K562 (cell line): Measurements from ENCODE around the gene TRABD.

Experiments used
- EGR1 ChIP-seq: fragments of 450-650 bp; conservative IDR thresholded peaks from 2 replicates; pipeline ENCODE4 v1.6.1; 2017; ENCODE audit warnings: mild to moderate bottlenecking
- GATA2 ChIP-seq: sonication (generic); formaldehyde crosslinking; IDR thresholded peaks from 2 replicates; pipeline ENCODE4 v1.4.0; 2020; ENCODE audit warnings: mild to moderate bottlenecking, missing genetic modification reagents
- HMG20B ChIP-seq: fragments of 250-450 bp; sonication (Bioruptor Pico); IDR thresholded peaks from 2 replicates; pipeline ENCODE4 v1.5.0; 2021; ENCODE audit warnings: mild to moderate bottlenecking
- MAFG ChIP-seq: fragments of 450-650 bp; conservative IDR thresholded peaks from 2 replicates; pipeline ENCODE4 v1.6.1; 2016; ENCODE audit warnings: missing genetic modification characterization, missing compliant biosample characterization
- MAX ChIP-seq: sonication (generic); formaldehyde crosslinking; IDR thresholded peaks from 2 replicates; pipeline ENCODE4 v1.9.0; 2022; ENCODE audit warnings: mild to moderate bottlenecking, missing genetic modification reagents
- POLR2A ChIP-seq: fragments of 450-650 bp; conservative IDR thresholded peaks from 2 replicates; pipeline ENCODE4 v1.6.1; 2016
- SRF ChIP-seq, 2 experiments: fragments of 250-450, 450-650 bp in 1 of 2; sonication (Bioruptor Pico) in 1 of 2; sonication (generic) in 1 of 2; formaldehyde crosslinking; IDR thresholded peaks; 2 replicates each; pipeline versions ENCODE4 v1.5.0 to v1.5.1; 2020 to 2022; ENCODE audit warnings: mild to moderate bottlenecking in 1 of 2, missing genetic modification reagents in 1 of 2
- TFAM ChIP-seq: fragments of 250-450 bp; sonication (Bioruptor Pico); conservative IDR thresholded peaks from 2 replicates; pipeline ENCODE4 v1.5.0; 2021; ENCODE audit warnings: mild to moderate bottlenecking, moderate library complexity
- XRCC4 ChIP-seq: IDR thresholded peaks from one replicate; pipeline ENCODE4 v1.6.1; 2011; ENCODE audit not compliant: insufficient read depth, insufficient read length; ENCODE audit errors: extremely low read depth
- ZNF324 ChIP-seq: fragments of 250-450 bp; sonication (Bioruptor Pico); IDR thresholded peaks from 2 replicates; pipeline ENCODE4 v1.4.0; 2020; ENCODE audit warnings: mild to moderate bottlenecking
- TF ChIP-seq, protein P1 (sequence below), 3 experiments: IDR thresholded peaks in 2 of 3; conservative IDR thresholded peaks in 1 of 3; 2 replicates each; pipeline ENCODE4 v1.5.1; 2011 to 2012; ENCODE audit warnings: low read length in 3 of 3, mild to moderate bottlenecking in 3 of 3, control low read depth in 2 of 3, improper control_type of control experiment in 1 of 3, inconsistent platforms in 1 of 3, low read depth in 1 of 3, mixed read lengths in 1 of 3, moderate library complexity in 1 of 3; ENCODE audit not compliant: insufficient read depth in 2 of 3
- TF ChIP-seq, protein P2 (sequence below): fragments of 200-800 bp; sonication (Bioruptor generic); IDR thresholded peaks from 2 replicates; pipeline ENCODE4 v1.6.1; 2017; ENCODE audit warnings: missing genetic modification characterization, missing compliant biosample characterization

DNA sequence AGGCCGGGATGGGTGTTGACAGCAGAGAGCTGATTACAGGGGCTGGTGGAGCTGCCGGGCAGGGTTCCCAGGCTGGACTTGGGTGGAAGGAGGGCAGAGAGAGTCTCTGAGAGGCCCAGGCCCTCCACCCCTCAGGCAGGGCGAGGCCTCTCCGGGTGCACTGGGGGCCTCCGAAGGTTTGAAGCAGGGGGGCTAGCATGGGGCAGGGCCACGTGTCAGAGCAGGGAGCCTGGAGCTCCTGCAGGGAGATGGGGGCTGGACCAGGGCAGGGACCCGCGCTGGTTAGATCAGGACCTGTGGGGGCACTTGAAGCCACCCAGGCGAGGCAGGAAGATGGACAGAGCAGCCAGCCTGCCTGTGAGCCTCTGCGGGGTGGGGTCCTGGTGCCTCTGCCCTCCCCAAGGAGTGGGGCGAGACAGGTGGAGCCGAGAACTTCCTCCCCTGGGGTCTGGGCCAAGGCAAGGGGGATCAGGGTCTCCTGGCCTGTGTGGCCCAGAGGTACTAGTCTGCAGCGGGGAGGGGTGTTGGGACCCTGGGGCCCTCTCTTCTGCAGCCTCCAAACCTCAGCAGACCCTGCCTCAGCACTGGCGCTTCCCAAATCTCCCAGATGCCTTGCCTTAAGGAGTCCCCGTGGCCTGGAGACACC lies 14.3 kb upstream of the TRABD start:
- TF ChIP-seq ZNF324 (CRISPR knock-in tag): no peak
- no peak for TF ChIP-seq MAX
- TF ChIP-seq, protein P1, sequence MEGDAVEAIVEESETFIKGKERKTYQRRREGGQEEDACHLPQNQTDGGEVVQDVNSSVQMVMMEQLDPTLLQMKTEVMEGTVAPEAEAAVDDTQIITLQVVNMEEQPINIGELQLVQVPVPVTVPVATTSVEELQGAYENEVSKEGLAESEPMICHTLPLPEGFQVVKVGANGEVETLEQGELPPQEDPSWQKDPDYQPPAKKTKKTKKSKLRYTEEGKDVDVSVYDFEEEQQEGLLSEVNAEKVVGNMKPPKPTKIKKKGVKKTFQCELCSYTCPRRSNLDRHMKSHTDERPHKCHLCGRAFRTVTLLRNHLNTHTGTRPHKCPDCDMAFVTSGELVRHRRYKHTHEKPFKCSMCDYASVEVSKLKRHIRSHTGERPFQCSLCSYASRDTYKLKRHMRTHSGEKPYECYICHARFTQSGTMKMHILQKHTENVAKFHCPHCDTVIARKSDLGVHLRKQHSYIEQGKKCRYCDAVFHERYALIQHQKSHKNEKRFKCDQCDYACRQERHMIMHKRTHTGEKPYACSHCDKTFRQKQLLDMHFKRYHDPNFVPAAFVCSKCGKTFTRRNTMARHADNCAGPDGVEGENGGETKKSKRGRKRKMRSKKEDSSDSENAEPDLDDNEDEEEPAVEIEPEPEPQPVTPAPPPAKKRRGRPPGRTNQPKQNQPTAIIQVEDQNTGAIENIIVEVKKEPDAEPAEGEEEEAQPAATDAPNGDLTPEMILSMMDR (IDR thresholded peaks at IDR 0.05 in 2 of 3, conservative IDR thresholded peaks at IDR 0.05 in 1 of 3; ENCODE audit: insufficient read depth in 2 of 3, low read depth in 1 of 3, low read length in 3 of 3): no peak
- no peak for TF ChIP-seq TFAM (CRISPR knock-in tag)
- TF ChIP-seq SRF (CRISPR knock-in tag; IDR thresholded peaks at IDR 0.05): no peak
- TF ChIP-seq MAFG (tag): no peak
- no peak for TF ChIP-seq EGR1
- TF ChIP-seq POLR2A: no peak
- no peak for TF ChIP-seq XRCC4
- TF ChIP-seq HMG20B (CRISPR knock-in tag): no peak
- TF ChIP-seq, protein P2, sequence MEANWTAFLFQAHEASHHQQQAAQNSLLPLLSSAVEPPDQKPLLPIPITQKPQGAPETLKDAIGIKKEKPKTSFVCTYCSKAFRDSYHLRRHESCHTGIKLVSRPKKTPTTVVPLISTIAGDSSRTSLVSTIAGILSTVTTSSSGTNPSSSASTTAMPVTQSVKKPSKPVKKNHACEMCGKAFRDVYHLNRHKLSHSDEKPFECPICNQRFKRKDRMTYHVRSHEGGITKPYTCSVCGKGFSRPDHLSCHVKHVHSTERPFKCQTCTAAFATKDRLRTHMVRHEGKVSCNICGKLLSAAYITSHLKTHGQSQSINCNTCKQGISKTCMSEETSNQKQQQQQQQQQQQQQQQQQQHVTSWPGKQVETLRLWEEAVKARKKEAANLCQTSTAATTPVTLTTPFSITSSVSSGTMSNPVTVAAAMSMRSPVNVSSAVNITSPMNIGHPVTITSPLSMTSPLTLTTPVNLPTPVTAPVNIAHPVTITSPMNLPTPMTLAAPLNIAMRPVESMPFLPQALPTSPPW: no peak
- no peak for TF ChIP-seq GATA2 (CRISPR knock-in tag)
